ENCODE results near the gene AQP1.

AQP1 gene

DNA sequence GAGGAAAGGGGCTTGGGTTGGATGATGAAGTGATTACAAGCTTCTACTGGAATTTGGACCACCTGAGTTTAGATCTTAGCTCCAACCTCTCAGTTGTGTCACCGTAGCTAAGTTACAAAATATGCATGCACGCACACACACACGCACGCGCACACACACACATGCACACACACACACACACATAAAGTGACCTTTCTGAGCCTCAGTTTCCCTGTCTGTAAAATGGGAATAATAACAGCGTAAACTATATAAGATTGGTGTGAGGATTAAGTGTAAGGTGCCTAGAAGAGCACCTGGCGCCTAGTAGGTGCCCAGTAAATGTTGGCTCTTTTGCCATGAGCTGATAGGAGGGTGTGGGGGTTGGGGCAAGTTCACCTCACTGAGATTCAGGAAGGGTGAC, 12.6 kb upstream of the AQP1 start:
- no peak overlapping the region for H3K4me3 ChIP-seq (replicated peaks in 1 of 2; ENCODE audit: low read depth in 2 of 2, low read length in 2 of 2)
- TF ChIP-seq, protein P1, sequence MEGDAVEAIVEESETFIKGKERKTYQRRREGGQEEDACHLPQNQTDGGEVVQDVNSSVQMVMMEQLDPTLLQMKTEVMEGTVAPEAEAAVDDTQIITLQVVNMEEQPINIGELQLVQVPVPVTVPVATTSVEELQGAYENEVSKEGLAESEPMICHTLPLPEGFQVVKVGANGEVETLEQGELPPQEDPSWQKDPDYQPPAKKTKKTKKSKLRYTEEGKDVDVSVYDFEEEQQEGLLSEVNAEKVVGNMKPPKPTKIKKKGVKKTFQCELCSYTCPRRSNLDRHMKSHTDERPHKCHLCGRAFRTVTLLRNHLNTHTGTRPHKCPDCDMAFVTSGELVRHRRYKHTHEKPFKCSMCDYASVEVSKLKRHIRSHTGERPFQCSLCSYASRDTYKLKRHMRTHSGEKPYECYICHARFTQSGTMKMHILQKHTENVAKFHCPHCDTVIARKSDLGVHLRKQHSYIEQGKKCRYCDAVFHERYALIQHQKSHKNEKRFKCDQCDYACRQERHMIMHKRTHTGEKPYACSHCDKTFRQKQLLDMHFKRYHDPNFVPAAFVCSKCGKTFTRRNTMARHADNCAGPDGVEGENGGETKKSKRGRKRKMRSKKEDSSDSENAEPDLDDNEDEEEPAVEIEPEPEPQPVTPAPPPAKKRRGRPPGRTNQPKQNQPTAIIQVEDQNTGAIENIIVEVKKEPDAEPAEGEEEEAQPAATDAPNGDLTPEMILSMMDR (IDR thresholded peaks at IDR 0.05; ENCODE audit: low read depth, low read length), result no peak
- DNase-seq (ENCODE audit: low read depth in 2 of 2), result no peak

DNA sequence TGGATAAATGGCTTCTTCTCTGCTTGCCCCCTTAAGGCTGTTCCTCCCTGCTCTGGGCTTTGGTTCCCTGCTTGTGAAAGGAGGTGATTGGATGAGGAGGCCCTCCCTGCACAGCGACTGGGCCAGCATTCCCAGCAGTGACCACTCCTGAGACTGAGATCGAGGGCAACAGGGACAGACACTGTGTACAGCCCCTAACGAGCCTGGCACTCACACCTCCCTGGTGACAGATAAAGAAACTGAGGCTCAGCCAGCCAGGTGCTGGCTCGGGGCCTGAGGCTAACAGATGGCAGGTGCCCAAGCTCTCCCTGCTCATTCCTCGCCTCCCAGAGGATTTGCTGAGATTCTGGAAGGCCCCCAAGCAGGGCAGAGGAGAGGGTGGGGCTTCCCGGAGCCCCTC, 12.0 kb upstream of the AQP1 start:
- TF ChIP-seq, protein P1 (IDR thresholded peaks at IDR 0.05; ENCODE audit: low read depth, low read length), result no peak
- DNase-seq (ENCODE audit: low read depth in 2 of 2), result no peak
- H3K4me3 ChIP-seq (replicated peaks in 1 of 2; ENCODE audit: low read depth in 2 of 2, low read length in 2 of 2), result no peak overlapping the region

DNA sequence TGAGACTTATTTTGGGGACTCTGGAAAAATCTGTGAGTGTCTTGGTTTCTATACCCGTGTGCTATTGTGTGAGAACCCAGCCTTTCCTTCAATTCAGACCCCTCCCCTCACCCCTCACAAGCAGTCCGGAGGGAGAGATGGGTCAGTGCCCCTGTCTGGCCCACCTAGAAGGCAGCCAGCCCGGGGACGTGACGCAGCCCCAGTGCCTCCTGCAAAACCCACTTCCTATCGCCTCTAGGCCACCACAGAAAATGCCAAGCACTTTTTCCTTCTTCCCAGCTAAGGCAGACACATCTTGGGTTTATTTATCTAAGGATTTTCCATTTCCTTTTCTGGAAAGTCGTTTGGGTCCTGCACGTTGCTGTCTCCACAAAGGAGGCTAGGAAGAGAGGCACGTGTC, 11.6 kb upstream of the AQP1 start:
- no peak for DNase-seq (ENCODE audit: low read depth in 2 of 2)
- TF ChIP-seq, protein P1 (IDR thresholded peaks at IDR 0.05; ENCODE audit: low read depth, low read length), result no peak
- H3K4me3 ChIP-seq (replicated peaks in 1 of 2; ENCODE audit: low read depth in 2 of 2, low read length in 2 of 2), result no peak overlapping the region

DNA sequence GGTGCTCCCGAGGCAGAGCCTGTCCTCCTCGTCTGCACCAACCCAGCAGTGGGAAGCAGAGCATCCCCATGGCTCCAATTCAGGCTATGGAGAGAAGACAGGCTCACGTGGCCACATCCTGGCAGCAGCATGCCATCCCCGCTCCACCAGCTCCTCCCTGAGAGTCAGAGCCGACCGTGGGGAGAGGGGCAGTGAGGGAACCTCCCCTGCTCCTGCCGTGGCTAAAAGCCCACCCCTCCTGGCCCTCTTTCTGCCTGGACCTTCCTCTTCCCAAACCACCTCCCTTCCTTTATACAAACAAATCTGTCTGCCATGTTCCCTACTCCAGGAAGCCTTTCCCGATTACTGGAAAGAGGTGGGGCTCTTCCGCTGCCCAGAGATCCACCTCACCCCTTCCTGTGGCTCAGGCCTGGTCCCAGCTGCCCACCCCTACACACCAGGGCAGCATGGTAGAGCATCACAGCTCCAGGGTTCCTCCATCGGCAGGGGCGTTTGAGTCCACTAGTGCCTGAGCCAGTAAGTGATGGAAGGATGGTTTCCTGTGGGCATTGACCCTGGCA, 10.8 kb upstream of the AQP1 start:
- no peak overlapping the region for H3K4me3 ChIP-seq (replicated peaks in 1 of 2; ENCODE audit: low read depth in 2 of 2, low read length in 2 of 2)
- TF ChIP-seq, protein P1 (IDR thresholded peaks at IDR 0.05; ENCODE audit: low read depth, low read length), result no peak
- DNase-seq (ENCODE audit: low read depth in 2 of 2), result no peak

DNA sequence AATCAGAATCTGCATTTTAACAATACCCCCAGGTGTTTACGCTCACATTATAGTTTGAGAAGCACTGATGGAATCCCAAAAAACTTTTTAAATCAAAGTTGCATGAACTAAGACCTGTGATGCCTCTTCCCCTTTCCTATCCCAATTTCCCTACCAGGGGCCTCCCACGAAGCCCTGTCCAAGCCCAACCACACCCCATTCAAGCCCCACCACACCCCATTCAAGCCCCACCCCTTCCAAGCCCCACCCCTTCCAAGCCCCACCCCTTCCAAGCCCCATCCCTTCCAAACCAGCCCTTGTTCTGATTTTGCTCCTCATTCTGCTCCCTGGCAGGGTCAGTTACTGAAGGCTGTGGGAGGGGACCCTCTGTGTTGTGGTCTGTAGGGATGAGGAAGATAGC, 9.8 kb upstream of the AQP1 start:
- no peak for DNase-seq (ENCODE audit: low read depth in 2 of 2)
- TF ChIP-seq, protein P1 (IDR thresholded peaks at IDR 0.05; ENCODE audit: low read depth, low read length), result no peak
- H3K4me3 ChIP-seq (replicated peaks in 1 of 2; ENCODE audit: low read depth in 2 of 2, low read length in 2 of 2), result no peak overlapping the region

DNA sequence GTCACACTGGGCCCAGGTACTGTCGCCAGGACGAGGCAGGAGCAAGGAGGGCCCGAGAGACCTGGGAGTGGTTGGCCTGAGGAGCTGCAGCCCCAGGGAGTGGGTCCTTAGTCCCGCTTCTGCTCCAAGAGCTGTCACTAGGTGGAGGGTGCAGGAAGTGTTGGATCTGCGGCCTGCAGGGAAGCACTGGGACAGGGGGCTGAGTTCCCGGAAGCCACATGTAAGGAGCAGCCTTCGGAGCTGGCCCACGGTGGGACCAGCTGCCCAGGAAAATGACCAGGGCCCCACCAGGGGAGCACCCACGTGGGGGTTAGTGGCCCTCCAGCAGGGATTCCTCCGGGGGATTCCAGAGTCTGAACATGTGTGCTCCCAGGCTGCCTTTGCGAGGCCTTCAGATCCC, 9.2 kb upstream of the AQP1 start:
- no peak overlapping the region for H3K4me3 ChIP-seq (replicated peaks in 1 of 2; ENCODE audit: low read depth in 2 of 2, low read length in 2 of 2)
- TF ChIP-seq, protein P1 (IDR thresholded peaks at IDR 0.05; ENCODE audit: low read depth, low read length), result no peak
- no peak for DNase-seq (ENCODE audit: low read depth in 2 of 2)

DNA sequence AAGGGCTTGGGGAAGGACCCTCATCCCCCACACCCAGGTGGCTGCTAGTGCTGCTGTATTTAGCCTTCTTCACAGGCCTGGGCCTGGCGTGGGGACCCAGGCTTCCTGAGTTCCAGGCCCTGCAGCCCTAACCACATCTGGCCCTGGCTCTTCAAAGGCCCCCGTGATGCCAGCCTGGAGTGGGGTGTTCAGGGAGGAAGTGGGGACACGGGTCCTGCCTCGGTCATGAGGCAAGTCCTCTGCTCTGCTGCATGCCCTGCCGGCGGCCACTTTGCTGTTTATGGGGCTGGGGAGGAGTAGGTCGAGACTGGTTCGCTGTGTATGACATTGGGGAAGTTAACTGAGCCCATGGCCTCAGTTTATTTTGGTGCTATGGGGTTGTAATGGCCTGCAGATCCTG, 8.5 kb upstream of the AQP1 start:
- no peak overlapping the region for H3K4me3 ChIP-seq (replicated peaks in 1 of 2; ENCODE audit: low read depth in 2 of 2, low read length in 2 of 2)
- DNase-seq (ENCODE audit: low read depth in 2 of 2), result no peak
- TF ChIP-seq, protein P1 (IDR thresholded peaks at IDR 0.05; ENCODE audit: low read depth, low read length), result no peak

Measured in cardiac fibroblast (primary cell).